NCI-H2171 treated with DMSO at 0.1 percent for 48 hours (cell line): Measurements from ENCODE around the gene VAMP4.
A peak's percentile ranks its signal among the peaks of the same experiment; 100 is the strongest.

ENCODE experiments used
- DNase-seq: peaks from one replicate; lab custom pipeline; 2025; lab: John Stamatoyannopoulos, UW

VAMP4 gene, protein sequence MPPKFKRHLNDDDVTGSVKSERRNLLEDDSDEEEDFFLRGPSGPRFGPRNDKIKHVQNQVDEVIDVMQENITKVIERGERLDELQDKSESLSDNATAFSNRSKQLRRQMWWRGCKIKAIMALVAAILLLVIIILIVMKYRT

DNA sequence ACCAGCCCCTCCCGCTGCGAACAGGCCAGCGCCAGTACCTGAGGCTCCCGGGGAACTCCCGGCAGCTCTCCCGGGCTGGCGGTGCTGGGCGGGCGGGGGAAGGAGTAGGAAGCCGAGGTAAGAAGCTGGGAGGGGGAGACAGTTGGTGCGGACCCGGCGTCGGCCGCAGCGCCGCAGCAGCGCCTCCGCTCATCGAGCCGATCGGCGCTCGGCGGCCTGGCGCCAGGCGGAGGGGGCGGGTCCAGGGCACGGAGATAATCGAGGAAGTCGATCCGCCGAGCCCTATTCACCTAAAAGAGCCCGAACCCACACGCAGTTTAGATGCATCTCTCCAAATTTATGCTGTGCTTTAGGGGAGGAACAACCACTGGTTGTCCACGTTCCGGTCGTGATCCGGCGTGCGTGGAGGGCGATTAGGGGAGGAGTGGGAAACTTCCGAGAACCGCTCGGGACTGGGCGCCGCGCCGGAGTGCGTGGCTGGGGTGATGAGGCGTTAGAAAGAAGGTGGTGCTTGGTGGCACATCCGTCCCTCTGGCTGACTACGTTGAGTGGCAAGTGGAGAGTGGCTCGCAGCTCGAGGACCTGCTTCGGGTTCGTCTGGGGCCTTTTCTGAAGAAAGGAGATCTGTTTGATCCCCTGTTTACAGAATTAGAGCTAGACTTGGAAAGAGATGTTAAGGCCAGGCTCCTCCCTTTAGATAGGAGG, at the start of gene VAMP4:
Gene VAMP4, minus strand, starts transcription at position 194 of the 705 bp plus-strand sequence. CDS start 3,651 bp downstream, outside the sequence.
- DNase-seq, result peak; percentile 86

DNA sequence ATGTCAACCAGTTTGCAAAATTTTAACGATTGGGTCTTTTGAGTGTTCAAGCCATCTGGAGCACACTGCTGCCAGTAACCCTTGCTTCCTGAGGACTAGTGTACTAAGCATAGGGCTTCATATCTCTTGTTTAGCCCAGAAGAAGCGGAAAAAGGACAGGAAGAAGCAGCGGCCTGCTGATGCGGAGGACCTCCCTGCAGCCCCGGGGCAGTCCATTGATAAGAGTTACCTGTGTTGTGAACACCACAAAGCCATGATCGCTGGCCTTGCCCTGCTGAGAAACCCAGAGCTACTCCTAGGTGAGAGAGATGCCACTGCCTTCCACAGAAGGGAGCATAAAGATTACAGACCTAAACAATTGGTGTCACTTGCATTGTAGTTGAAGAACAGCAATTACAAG, 48.5 kb upstream of the VAMP4 start:
- no peak for DNase-seq

DNA sequence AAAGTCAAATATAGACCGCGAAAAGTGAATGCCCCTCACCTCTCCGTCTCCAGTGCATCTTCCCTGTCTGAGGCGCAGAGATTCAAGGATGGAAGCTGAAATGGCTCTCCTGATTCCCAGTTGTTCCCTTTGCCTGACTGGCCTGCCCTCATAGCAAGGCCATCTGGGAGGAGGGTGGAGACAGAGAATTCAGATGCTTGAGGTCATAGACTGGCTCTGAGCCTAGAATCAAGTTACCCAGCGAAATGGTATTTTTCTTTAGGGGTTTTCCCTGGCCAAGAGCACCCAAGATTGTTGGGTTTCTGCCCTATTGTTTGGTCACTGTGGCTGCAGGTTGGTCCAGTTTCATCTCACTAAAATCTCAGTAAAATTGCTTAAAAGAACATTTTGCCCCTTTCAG, 46.8 kb upstream of the VAMP4 start:
- DNase-seq, result no peak

DNA sequence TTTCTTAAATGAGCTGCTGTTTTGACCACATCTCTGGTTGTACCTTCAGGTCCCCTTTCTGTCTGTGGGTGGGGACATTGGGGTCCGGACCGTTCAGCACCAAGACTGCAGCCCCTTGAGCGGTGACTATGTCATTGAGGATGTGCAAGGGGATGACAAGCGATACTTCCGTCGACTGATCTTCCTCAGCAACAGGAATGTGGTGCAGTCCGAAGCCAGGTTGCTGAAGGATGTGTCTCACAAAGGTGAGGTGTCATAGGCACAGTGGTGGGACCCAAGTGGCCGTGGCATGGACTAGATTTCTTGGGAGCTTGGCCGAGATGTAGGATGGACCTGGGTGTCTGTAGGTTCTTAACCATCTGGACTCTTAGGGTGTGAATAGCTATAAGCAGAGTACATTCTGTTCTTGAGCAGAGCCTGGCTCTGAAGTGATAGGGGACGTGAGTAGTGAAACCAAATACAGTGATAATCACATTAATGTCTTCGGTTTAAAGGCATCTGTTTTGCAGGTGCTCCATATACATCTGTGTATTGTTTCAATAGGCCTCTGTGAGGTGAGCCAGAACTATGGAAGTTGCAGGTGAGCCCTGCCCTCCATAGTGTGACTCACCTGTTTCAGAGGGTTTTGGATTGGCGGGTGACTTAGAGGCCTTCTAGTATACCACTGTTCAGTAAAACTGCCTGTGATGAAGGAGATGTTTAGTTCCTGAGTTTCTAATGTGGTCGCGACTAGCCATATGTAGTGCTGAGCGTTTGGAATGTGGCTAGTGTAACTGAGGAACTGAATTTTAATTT, 46.0 kb upstream of the VAMP4 start:
- DNase-seq, result no peak

DNA sequence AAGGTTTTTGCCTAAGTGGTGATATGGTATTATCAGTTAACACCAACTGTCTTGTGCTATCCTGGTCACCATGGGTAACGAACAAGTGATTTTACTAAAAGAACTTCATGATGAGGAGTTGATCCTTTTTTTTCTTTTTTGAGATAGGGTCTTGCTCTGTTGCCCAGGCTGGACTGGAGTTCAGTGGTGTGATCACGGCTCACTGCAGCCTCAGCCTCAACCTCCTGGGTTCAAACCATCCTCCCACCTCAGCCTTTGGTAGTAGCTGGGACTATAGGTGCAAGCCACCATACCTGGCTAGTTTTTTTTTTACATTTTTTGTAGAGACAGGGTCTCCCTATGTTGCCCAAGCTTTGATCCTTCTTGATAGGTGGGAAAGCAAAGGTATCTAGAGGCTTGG, 44.7 kb upstream of the VAMP4 start:
- DNase-seq, result no peak

DNA sequence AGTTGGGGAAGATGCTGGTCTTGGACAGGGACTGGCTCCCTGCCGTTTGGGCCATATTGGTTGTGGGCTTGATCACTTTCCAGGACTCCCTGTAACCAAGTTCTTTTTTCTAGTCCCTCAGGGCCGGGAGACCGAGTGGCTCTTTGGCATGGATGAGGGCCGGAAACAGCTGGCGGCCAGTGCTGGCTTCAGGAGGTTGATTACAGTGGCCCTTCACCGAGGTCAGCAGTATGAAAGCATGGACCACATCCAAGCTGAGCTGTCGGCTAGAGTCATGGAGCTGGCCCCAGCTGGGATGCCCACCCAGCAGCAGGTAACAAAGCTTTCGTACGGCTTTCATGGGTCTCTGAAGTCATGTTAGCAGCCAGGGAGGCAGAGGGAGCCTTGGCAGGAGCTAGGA, 43.9 kb upstream of the VAMP4 start:
- no peak for DNase-seq

DNA sequence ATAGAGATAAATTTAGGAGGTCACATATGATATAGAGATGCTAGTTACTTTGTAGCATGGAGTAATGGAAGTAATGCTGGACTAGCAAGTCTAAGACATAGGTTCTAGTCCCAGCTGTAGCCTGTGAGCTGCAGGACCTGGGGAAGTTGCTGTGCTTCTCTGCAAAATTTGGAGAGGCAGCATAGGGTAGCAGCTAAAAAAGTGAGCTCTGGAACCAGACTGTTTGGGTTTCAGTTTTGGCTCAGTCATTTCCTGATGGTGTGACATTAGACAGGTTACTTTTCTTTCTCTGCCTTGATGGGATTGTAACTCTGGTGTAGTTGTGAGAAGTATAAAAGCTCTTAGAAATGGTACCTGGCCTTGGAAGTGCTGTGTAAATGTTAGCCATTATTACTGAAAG, 42.9 kb upstream of the VAMP4 start:
- DNase-seq, result no peak

DNA sequence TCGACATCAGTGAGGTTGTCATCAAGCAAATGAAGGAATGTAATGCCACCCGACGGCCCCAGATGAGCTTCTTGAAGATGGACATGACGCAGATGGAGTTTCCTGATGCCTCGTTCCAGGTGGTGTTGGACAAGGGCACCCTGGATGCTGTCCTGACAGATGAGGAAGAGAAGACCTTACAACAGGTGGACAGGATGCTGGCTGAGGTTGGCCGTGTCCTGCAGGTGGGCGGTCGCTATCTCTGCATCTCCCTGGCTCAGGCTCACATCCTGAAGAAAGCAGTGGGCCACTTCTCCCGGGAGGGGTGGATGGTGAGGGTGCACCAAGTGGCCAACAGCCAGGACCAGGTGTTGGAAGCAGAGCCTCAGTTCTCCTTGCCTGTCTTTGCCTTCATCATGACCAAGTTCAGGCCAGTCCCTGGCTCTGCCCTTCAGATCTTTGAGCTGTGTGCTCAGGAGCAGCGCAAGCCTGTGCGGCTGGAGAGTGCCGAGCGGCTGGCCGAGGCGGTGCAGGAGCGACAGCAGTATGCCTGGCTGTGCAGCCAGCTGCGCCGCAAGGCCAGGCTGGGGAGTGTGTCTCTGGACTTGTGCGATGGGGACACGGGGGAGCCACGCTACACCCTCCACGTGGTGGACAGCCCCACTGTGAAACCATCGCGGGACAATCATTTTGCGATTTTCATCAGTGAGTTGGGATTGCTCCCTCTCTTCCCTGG, 42.1 kb upstream of the VAMP4 start:
- no peak for DNase-seq

DNA sequence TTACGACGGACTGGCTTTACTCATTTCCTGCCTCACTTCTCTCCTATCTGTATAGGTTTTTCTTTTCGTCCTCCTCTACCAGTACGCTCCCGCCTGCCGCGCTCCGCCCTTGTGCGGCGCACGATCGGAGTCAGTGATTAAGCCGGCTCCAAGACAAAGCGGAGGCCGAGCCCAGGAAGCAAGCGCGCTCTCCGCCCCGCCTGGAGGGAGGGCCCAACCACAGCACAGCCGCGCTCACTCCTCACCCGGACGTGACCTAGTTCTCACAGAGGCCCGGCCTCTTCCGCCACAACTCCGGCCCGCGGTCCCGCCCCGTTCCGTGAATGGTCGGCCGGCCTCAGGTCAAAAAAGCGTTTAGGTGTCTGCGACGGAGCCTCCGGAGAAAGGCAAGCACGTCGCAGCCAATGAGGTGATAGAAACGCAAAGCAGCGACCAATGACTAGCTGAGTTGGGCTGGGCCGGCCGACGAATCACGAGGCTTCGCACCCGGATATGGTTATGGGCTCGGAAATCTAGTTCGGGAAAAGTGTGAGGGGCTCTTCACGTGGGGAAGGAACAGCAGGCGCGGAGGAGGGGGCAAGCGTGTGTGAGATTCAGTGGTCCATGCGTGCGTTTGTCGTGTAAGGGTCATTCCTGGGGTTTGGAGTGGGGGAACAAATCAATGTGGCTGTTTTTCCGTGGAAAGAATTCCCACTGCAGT, 39.5 kb upstream of the VAMP4 start, which contains the start of gene METTL13:
Gene METTL13, plus strand, starts transcription at position 485 of the 700 bp plus-strand sequence. CDS start 308 bp downstream, outside the sequence.
- peak; percentile 99 for DNase-seq

DNA sequence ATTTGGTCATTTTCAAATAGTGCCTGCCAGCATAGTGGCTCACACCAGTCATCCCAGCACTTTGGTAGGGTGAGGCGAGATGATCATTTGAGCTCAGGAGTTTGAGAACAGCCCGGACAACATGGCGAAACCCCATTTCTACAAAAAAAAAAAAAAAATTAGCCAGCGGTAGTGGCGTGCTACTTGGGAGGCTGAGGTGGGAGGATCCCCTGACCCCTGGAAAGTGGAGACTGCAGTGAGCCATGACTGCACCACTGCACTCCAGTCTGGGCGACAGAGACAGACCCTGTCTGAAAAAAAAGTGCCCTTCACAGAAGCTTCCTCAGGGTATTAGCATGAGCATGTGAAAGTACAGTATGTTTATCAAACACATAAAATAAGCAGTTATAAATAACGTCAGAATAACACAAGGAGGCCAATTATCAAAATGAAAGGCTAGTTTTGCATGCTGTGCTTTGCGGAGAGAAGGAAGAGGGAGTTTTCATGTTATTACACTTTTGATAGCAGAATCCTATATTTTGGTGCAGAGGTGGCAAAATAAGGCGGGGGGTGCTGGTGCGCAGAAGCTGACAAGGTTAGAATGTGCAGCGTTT, 38.8 kb upstream of the VAMP4 start:
- no peak for DNase-seq

DNA sequence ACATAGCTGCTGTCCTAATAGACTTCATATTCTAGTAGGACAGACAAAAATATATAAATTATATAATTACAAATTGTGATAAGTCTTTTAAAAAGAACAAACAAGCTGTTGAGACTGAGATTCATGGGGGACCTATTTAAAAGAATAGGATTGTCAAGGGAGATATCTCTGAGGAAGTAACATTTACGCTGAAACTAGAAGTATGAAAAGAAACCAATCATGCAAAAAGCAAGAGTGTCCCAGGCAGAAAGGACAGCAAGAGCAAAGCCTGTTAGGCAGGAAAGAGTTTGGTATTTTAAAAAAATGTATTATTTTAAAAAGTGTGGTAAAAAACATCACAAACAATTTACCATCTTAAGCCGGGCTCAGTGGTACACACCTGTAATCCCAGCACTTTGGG, 30.4 kb upstream of the VAMP4 start:
- DNase-seq, result no peak

DNA sequence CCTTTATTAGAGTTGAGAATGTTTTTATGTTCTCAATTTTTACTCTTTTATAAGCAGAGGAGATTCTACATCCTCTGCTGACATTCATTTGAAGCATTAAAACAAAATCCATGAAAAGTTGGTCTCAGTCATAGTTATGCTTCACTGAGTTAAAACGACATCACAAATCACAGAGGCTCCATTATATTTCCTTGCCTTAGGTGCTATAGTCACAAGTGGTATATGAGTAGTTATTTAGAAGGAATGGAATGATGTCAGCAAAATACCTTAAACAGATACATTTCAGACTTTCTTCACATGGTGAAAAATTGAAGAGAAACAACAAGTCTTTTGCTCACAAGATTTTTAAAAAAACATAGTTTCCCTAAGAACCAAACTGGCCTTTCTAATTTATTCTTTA, 27.9 kb upstream of the VAMP4 start:
- peak; percentile 20 for DNase-seq

DNA sequence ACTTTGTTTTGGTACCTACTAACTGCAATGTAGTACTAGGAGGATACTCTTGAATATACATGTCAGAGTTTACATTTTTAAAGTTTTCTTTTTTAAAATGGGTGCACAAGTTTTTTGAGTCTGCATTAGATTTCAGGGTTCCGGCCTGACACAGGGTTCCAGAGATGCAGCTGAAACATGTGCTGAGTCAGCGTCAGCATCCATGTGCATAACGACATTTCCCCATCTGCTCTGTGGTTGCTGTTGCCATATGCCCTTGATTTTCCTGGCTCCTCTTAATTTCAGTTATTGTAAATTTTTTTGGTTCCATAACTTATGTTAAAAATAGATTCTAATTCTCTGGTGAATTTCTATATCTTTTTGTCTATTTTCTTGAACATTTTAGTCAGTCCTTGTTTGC, 27.3 kb upstream of the VAMP4 start:
- peak; percentile 85 for DNase-seq

DNA sequence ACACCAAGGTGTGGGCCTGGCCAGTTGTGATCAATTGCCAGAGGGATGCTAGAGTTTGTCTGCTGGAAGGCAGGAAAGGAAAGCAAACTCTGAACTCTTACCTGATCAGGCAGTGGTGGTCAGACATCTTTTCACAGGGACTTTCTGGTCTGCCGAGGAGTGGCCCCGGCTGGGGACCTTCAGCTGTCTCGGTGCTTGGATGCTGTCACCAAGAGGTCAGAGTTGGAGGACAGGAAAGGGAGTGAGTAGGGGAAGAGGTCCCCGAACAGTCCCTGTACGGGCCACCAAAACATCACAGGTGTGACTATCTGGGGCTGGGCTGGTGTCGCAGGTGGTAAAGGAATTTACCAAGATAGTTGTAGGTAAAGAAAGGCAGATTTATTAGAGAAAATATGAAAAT, 21.9 kb upstream of the VAMP4 start:
- DNase-seq, result no peak

DNA sequence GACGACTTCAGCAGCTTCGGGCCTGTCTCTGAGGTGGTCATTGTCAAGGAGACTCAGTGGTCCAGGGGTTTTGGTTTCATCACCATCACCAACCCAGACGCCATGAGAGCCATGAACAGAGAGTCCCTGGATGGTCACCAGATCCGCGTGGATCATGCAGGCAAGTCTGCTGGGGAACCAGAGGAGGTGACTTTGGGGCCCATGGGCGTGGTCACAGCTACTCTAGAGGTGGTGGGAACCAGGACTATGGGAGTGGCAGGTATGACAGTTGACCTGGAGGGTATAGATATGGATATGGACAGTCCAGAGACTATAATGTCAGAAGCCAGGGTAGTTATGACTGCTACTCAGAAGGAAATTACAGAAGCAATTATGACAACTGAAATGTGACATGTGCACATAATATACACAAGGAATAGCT, 20.3 kb upstream of the VAMP4 start:
- DNase-seq, result no peak

DNA sequence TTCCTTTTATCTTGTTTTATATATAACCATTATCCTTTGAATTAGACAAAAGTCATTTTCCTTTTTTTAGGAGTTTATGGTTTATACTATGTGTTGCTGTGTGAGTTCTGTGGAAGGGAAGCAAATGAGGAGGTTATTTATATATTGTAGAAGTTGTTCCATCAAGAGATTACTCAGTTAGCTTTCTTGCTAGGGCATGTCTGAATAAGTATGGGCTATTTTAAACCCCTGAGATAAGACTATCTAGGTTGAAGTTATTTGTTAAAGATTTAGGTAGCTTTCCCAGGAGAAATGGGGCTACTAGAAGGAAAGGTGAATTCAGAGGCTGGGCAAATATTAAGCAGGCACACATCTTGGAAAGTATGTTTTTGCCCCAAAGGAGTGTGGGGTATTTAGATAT, 16.1 kb upstream of the VAMP4 start:
- DNase-seq, result no peak

DNA sequence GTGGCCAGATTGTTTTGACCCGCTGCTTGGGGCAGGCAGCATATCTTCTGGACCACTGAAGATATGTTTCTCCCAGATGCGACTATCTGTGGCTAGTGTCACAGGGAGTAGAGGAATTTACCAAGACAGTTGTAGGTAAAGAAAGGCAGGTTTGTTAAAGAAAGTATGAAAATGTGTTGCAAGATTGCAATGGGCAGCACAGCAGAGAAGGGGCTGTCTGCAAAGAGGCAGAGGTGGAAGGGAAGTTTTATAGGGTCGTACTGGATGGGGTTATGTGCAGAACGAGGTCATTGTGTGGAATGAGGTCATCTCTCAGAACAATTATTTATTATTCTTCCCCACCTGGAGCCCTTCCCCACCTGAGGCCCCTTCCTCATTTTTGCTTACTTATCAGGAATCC, 15.0 kb upstream of the VAMP4 start:
- no peak for DNase-seq

DNA sequence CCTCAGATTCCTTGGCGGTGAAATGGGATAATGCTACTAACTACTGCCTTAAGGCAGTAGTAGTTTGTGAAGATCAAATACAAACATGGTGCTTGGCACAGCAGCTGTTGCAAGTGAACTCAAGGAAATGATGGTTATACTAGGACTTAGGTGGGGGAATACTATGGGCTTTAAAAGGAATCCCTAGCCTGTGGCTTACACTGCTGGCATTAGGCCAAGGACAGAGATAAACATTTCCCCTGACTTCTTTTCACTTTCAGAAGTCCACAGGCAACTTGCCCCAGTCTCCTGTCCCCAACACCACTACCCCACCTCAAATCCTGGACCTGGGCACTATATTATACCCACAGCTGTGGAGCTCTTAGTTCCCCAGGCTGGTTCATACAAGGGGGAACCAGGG, 13.1 kb upstream of the VAMP4 start:
- no peak for DNase-seq

DNA sequence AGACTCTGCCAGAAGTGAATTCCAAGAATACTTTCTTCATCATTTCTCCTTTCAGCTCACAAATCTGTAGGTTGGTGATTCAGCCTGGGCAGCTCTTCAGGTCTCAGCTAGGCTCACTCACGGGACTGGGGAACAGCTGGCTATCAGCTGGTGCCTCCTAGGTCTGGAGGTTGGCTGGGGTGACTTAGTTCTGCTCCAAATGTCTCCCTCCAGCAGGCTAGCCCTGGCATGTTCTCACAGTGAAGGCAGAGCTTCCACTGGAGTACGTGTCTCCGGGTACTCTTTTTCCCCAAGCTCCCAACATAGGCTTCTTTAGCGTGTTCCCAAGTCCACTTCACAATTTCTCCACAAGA, 12.5 kb upstream of the VAMP4 start:
- peak; percentile 58 for DNase-seq

DNA sequence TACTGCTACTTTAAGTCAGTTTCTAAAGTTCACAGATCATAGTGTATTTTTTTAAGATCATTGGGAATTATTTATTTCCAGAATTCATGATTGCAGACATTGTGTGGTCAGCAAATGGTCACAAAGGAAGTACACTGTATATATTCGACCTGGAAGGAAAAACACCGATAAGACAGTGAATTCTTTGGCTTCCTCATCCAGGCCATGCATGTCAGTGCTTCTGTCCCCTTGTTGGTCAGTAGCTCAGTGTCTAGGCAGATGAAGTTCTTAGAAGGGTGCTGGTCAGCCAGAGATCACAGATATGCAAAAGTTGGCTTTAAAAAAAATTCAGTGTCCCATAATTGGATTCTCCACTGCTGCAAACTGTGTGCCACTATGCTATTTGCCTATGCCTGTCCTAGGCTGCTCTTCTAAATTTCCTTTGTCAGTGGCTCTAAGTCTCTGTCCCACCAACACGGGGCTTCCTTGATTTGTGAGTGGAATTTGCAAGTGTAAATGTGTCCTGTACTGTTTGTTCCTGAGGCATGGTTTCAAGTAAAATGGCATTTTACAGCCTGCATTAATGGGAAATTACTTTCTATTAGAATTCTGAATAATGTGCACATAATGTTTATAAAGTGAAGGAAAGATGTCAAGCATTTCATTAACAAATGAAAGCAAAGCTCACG, 12.0 kb upstream of the VAMP4 start:
- no peak for DNase-seq

DNA sequence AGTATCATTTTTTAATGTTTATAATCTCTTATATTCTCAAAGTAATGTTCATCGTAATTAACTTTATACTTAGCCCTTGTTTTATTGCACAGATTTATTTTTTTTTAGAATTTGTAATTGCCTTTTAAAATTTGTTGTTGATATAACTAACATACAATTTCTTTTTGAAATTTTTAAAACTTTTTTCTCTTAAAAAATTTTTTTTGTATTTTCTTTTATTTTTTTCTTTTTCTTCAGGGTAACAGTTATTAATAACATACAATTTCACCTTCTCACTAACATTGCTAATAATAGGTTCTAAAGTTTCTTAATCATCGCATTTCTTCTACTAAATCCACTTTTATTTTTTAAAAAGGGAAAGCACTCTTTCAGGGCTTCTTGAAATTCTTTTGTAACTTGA, 11.3 kb upstream of the VAMP4 start:
- DNase-seq, result no peak
